ENCODE data around the gene HOXD12. TPM values are rescaled to one million over a fixed set of nuclear protein-coding genes. Genes with fewer than 3 reads are reported as not detected.

The HOXD12 gene
- total RNA-seq, 1 experiment from 2014 or later: 0.27 TPM

MicroRNAs encoded within 50 kb of the gene (microRNA counts, 767-probe panel; counts per million panel counts)
- not detected for microRNA hsa-miR-10b-5p

Small RNA genes within 50 kb of the gene (microRNA-seq; reads per million reads assigned to microRNA genes)
- gene MIR10B (ENCODE audit: borderline number of aligned reads): 1,066 reads per million, percentile 81 among the genes with 10 or more reads in this experiment

Other genes starting within 250 kb of the HOXD12 start
- 22.3 TPM for gene LNPK, start 97.5 kb upstream of the HOXD12 start, total RNA-seq (2021; ENCODE audit: unreplicated experiment)
- not detected for gene EVX2, start 15.8 kb upstream of the HOXD12 start, total RNA-seq (2021; ENCODE audit: unreplicated experiment)
- not detected for gene HOXD13, start 7.1 kb upstream of the HOXD12 start, total RNA-seq (2021; ENCODE audit: unreplicated experiment)
- not detected for gene HOXD11, start 7.5 kb downstream of the HOXD12 start, total RNA-seq (2021; ENCODE audit: unreplicated experiment)
- not detected for gene HOXD10, start 17.0 kb downstream of the HOXD12 start, total RNA-seq (2021; ENCODE audit: unreplicated experiment)
- not detected for gene HOXD9, start 22.9 kb downstream of the HOXD12 start, total RNA-seq (2021; ENCODE audit: unreplicated experiment)
- gene HOXD8, start 29.9 kb downstream of the HOXD12 start, total RNA-seq (2021; ENCODE audit: unreplicated experiment): 6.0 TPM
- 0.61 TPM for gene HOXD4, start 51.8 kb downstream of the HOXD12 start, total RNA-seq (2021; ENCODE audit: unreplicated experiment)
- gene HOXD3, start 57.5 kb downstream of the HOXD12 start, total RNA-seq (2021; ENCODE audit: unreplicated experiment): 1.4 TPM
- gene HOXD1, start 88.9 kb downstream of the HOXD12 start, total RNA-seq (2021; ENCODE audit: unreplicated experiment): not detected
- gene MTX2, start 169.6 kb downstream of the HOXD12 start, total RNA-seq (2021; ENCODE audit: unreplicated experiment): 38.9 TPM

All from HCT116 (cell line).